H1 (cell line): ENCODE data around the gene ARHGAP23.

Experiments
- POLR2A ChIP-seq, 2 experiments: IDR thresholded peaks; 1 replicate in 1 of 2; 2 replicates in 1 of 2; pipeline ENCODE4 v1.6.1; 2011; ENCODE audit warnings: low read depth in 2 of 2, low read length in 2 of 2, mild to moderate bottlenecking in 2 of 2; ENCODE audit errors: control extremely low read depth in 1 of 2
- POLR2AphosphoS5 ChIP-seq: IDR thresholded peaks from 2 replicates; pipeline ENCODE4 v1.6.1; 2011; ENCODE audit warnings: low read depth, low read length

DNA sequence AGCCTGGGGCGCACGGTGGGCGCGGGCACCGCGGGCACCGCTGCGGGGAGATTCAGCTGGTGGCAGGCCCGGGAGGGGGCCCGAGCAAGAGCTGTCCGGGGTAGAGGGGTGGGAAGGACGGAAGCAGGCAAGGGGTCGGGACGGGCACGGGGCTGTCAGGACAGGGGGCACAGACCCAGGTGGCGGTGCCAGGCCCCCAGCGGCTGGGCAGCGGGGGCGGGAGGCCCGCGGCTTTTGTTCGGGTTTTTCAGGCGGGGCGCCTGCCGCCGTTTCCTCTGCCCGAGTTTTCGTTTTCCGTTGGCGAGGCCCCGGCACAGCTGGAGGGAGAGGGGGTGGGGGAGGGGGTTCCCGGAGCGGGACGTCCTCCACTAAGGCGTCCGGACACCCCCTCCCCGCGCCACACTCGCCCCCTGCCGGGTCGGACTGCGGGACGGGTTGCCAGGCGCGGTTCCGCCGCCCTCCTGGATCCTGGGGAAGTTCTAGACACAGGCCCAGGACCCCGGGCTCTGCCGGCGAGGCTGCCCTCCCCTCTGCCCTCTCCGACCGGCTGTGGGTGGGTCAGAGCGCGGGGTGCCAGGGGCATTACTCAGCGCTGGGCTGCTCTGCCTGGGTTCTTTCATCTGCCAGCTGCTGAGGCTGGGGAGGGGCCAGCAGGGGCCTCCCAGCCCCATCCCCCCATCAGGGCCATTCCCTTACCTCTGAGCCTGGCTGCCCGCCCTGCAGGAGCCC, 543 bp downstream of the ARHGAP23 start:
- no peak for TF ChIP-seq POLR2A (IDR thresholded peaks at IDR 0.05; ENCODE audit: control extremely low read depth in 1 of 2, low read depth in 2 of 2, low read length in 2 of 2)
- no peak for TF ChIP-seq POLR2AphosphoS5
